H1 (cell line): ENCODE measurements around the gene SP1. TPM values are rescaled to one million over a fixed set of nuclear protein-coding genes. Genes with fewer than 3 reads are reported as not detected.
A peak's percentile ranks its signal among the peaks of the same experiment; 100 is the strongest.

Experiments
- CTCF ChIA-PET: fragments of 300-600 bp; sonication (Branson Sonifier 250); formaldehyde crosslinking; loops from one replicate; lab custom pipeline; 2021; ENCODE audit not compliant: partially characterized antibody; lab: Charles Lee
- POLR2A ChIA-PET: fragments of 300-600 bp; sonication (Branson Sonifier 250); formaldehyde crosslinking; loops from one replicate; lab custom pipeline; 2021; ENCODE audit warnings: inconsistent platforms; ENCODE audit not compliant: partially characterized antibody; lab: Charles Lee
- DNase-seq, 2 experiments: peaks; one replicate each; pipeline versions ENCODE4 v3.0.0 to v3.0.0-alpha.2; 2010 to 2022; ENCODE audit warnings: low spot score in 2 of 2, low read depth in 1 of 2, mixed read lengths in 1 of 2
- FAIRE-seq: peaks from 2 replicates; lab custom pipeline; 2011; peaks lifted over from hg19 to GRCh38; lab: Jason Lieb, UNC
- H2AFZ ChIP-seq: 2 replicates; pipeline ENCODE4 v1.8.1; 2012; ENCODE audit warnings: low read length, inconsistent platforms
- H2AK5ac ChIP-seq: 2 replicates; pipeline ENCODE4 v1.6.1; 2013; ENCODE audit warnings: low read depth, low read length
- H2BK120ac ChIP-seq: replicated peaks from 2 replicates; pipeline ENCODE3; 2013; ENCODE audit warnings: low read depth, low read length, inconsistent platforms
- H2BK12ac ChIP-seq: 2 replicates; pipeline ENCODE4 v1.6.1; 2013; ENCODE audit warnings: low read depth, low read length
- H2BK15ac ChIP-seq: 2 replicates; pipeline ENCODE4 v1.6.1; 2013; ENCODE audit warnings: low read length
- H2BK20ac ChIP-seq: 2 replicates; pipeline ENCODE4 v1.6.1; 2013; ENCODE audit warnings: low read length
- H2BK5ac ChIP-seq: 2 replicates; pipeline ENCODE4 v1.6.1; 2013; ENCODE audit warnings: low read depth, low read length
- H3K14ac ChIP-seq: 2 replicates; pipeline ENCODE4 v1.6.1; 2013; ENCODE audit warnings: inconsistent platforms; ENCODE audit not compliant: insufficient read length
- H3K18ac ChIP-seq: 2 replicates; pipeline ENCODE4 v1.6.1; 2013; ENCODE audit warnings: low read length; ENCODE audit errors: extremely low read depth
- H3K23ac ChIP-seq: 2 replicates; pipeline ENCODE4 v1.6.1; 2013; ENCODE audit warnings: inconsistent platforms; ENCODE audit not compliant: insufficient read length
- H3K23me2 ChIP-seq: 2 replicates; pipeline ENCODE4 v1.6.1; 2013; ENCODE audit warnings: low read depth, low read length
- H3K27ac ChIP-seq: 2 replicates; pipeline ENCODE4 v1.6.1; 2011; ENCODE audit warnings: low read depth, low read length, inconsistent platforms
- H3K27me3 ChIP-seq, 4 experiments: replicated peaks in 1 of 4; 1 replicate in 1 of 4; 2 replicates in 3 of 4; pipeline versions ENCODE4 v1.6.1 to v1.8.1; 2011 to 2013; ENCODE audit warnings: low read length in 3 of 4, mild to moderate bottlenecking in 3 of 4, inconsistent platforms in 2 of 4, mixed read lengths in 2 of 4, moderate library complexity in 1 of 4; ENCODE audit not compliant: control insufficient read depth in 3 of 4, insufficient read depth in 3 of 4; ENCODE audit errors: extremely low read depth in 1 of 4
- H3K36me3 ChIP-seq, 4 experiments: 2 replicates each; pipeline versions ENCODE4 v1.6.1 to v1.8.1; 2011 to 2013; ENCODE audit warnings: mild to moderate bottlenecking in 4 of 4, low read length in 3 of 4, moderate library complexity in 2 of 4, control low read depth in 1 of 4, inconsistent platforms in 1 of 4; ENCODE audit not compliant: insufficient read depth in 4 of 4, control insufficient read depth in 2 of 4
- H3K4ac ChIP-seq: replicated peaks from 2 replicates; pipeline ENCODE3; 2013; ENCODE audit warnings: low read length, low read depth, mixed read lengths, inconsistent platforms; ENCODE audit not compliant: insufficient read length
- H3K4me1 ChIP-seq, 4 experiments: replicated peaks in 1 of 4; 1 replicate in 1 of 4; 2 replicates in 3 of 4; pipeline versions ENCODE4 v1.6.1 to v1.8.1; 2011 to 2013; ENCODE audit warnings: low read length in 3 of 4, inconsistent platforms in 2 of 4, mixed read lengths in 1 of 4; ENCODE audit not compliant: insufficient read depth in 4 of 4, control insufficient read depth in 3 of 4
- H3K4me2 ChIP-seq, 2 experiments: 2 replicates each; pipeline versions ENCODE4 v1.6.1 to v1.8.1; 2011 to 2013; ENCODE audit warnings: low read depth in 2 of 2, low read length in 2 of 2, control low read depth in 1 of 2, inconsistent platforms in 1 of 2, mild to moderate bottlenecking in 1 of 2; ENCODE audit not compliant: insufficient read depth in 1 of 2
- H3K4me3 ChIP-seq, 4 experiments: fragments of 200-600, 300-600 bp in 1 of 4; sonication (generic), shearing (Covaris generic), sonication (Bioruptor Twin) in 1 of 4; 2 replicates each; pipeline versions ENCODE4 v1.5.1 to v1.8.1; 2011 to 2016; ENCODE audit warnings: low read length in 4 of 4, low read depth in 3 of 4, control low read depth in 2 of 4, inconsistent platforms in 2 of 4, mild to moderate bottlenecking in 2 of 4, mixed read lengths in 1 of 4, moderate library complexity in 1 of 4; ENCODE audit not compliant: insufficient read depth in 2 of 4; ENCODE audit errors: extremely low read depth in 1 of 4
- H3K56ac ChIP-seq: replicated peaks from 2 replicates; pipeline ENCODE3; 2013; ENCODE audit warnings: low read depth, mild to moderate bottlenecking, mixed read lengths, low read length, inconsistent platforms; ENCODE audit not compliant: insufficient read length
- H3K79me1 ChIP-seq: 2 replicates; pipeline ENCODE4 v1.6.1; 2013; ENCODE audit warnings: low read depth, low read length, control low read depth
- H3K79me2 ChIP-seq, 2 experiments: 2 replicates each; pipeline versions ENCODE4 v1.6.1 to v1.8.1; 2012 to 2013; ENCODE audit warnings: low read length in 2 of 2, mild to moderate bottlenecking in 2 of 2, inconsistent platforms in 1 of 2; ENCODE audit not compliant: insufficient read depth in 2 of 2, control insufficient read depth in 1 of 2
- H3K9ac ChIP-seq, 4 experiments: replicated peaks in 1 of 4; 1 replicate in 1 of 4; 2 replicates in 3 of 4; pipeline versions ENCODE4 v1.6.1 to v1.8.1; 2011 to 2013; ENCODE audit warnings: low read depth in 3 of 4, low read length in 3 of 4, control low read depth in 2 of 4, mild to moderate bottlenecking in 2 of 4, moderate library complexity in 2 of 4, inconsistent platforms in 1 of 4; ENCODE audit errors: extremely low read depth in 1 of 4
- H3K9me3 ChIP-seq, 2 experiments: 2 replicates each; pipeline versions ENCODE4 v1.6.1 to v1.8.1; 2012 to 2013; ENCODE audit warnings: mild to moderate bottlenecking in 2 of 2, moderate library complexity in 2 of 2, control low read depth in 1 of 2, inconsistent platforms in 1 of 2, low read depth in 1 of 2, low read length in 1 of 2, mixed read lengths in 1 of 2; ENCODE audit not compliant: insufficient read depth in 2 of 2
- H4K20me1 ChIP-seq, 2 experiments: replicated peaks in 1 of 2; 2 replicates each; pipeline versions ENCODE3 to v1.8.1; 2011 to 2013; ENCODE audit warnings: inconsistent platforms in 2 of 2, low read length in 2 of 2, mild to moderate bottlenecking in 1 of 2; ENCODE audit not compliant: insufficient read depth in 2 of 2, control insufficient read depth in 1 of 2
- H4K5ac ChIP-seq: 2 replicates; pipeline ENCODE4 v1.6.1; 2013; ENCODE audit warnings: low read length, low read depth, mixed read lengths, inconsistent platforms; ENCODE audit not compliant: insufficient read length
- H4K8ac ChIP-seq: 2 replicates; pipeline ENCODE4 v1.8.0; 2013; ENCODE audit warnings: mild to moderate bottlenecking, moderate library complexity, low read length, inconsistent platforms; ENCODE audit not compliant: insufficient read depth; ENCODE audit errors: extremely low read depth
- H4K91ac ChIP-seq: replicated peaks from 2 replicates; pipeline ENCODE3; 2013; ENCODE audit warnings: low read length, mixed read lengths, inconsistent platforms; ENCODE audit not compliant: insufficient read length
- CTBP2 ChIP-seq: IDR thresholded peaks from 2 replicates; pipeline ENCODE4 v1.7.0; 2011; ENCODE audit warnings: borderline replicate concordance, mild to moderate bottlenecking, moderate library complexity, mixed read lengths, low read length; ENCODE audit not compliant: insufficient read depth, insufficient read length
- JUND ChIP-seq: IDR thresholded peaks from 2 replicates; pipeline ENCODE4 v1.6.1; 2011; ENCODE audit warnings: mild to moderate bottlenecking, improper control_type of control experiment, low read length
- NANOG ChIP-seq: IDR thresholded peaks from 2 replicates; pipeline ENCODE4 v1.6.1; 2011; ENCODE audit warnings: low read length, low read depth, mild to moderate bottlenecking, inconsistent platforms; ENCODE audit not compliant: insufficient read depth, poor library complexity, severe bottlenecking
- RAD21 ChIP-seq, 2 experiments: IDR thresholded peaks in 1 of 2; conservative IDR thresholded peaks in 1 of 2; 2 replicates each; pipeline ENCODE4 v1.6.1; 2011; ENCODE audit warnings: low read depth in 2 of 2, low read length in 2 of 2, improper control_type of control experiment in 1 of 2, inconsistent platforms in 1 of 2, mild to moderate bottlenecking in 1 of 2, moderate library complexity in 1 of 2
- SAP30 ChIP-seq: fragments of 300-600 bp; sonication (generic); IDR thresholded peaks from 2 replicates; pipeline ENCODE4 v1.7.1; 2012; ENCODE audit warnings: low read length, moderate library complexity, mild to moderate bottlenecking, inconsistent platforms; ENCODE audit not compliant: insufficient read depth, insufficient replicate concordance
- SIRT6 ChIP-seq: IDR thresholded peaks from one replicate; pipeline ENCODE4 v1.7.1; 2012; ENCODE audit warnings: low read length, inconsistent platforms
- SP1 ChIP-seq: IDR thresholded peaks from 2 replicates; pipeline ENCODE4 v1.6.1; 2011; ENCODE audit warnings: low read depth, low read length
- SP2 ChIP-seq: IDR thresholded peaks from 2 replicates; pipeline ENCODE4 v1.6.1; 2012; ENCODE audit warnings: mild to moderate bottlenecking, low read length, inconsistent platforms
- SRF ChIP-seq: IDR thresholded peaks from 2 replicates; pipeline ENCODE4 v1.6.1; 2011; ENCODE audit warnings: mild to moderate bottlenecking, low read depth, low read length, moderate library complexity
- WGBS, 2 experiments: shearing (Covaris generic) in 1 of 2; methylation state at CpG; one replicate each; pipeline versions ENCODE4 v1.1.6 to v1.1.7; 2013 to 2015; ENCODE audit warnings: low lambda C conversion rate in 2 of 2, mixed read lengths in 2 of 2, inconsistent platforms in 1 of 2, low coverage in 1 of 2, missing lambda C conversion rate in 1 of 2; ENCODE audit not compliant: insufficient replicate concordance in 2 of 2, insufficient coverage in 1 of 2, insufficient read length in 1 of 2; ENCODE audit errors: extremely low coverage in 1 of 2, missing lambda C conversion rate in 1 of 2; 5-methylcytosine and 5-hydroxymethylcytosine counted together
- polyA plus RNA-seq, 7 experiments: library from polyadenylated mRNA; depleted of rRNA in 3 of 7; stranded (reverse) in 5 of 7; unstranded in 2 of 7; fragments of >200 nt in 5 of 7; fragments of 200-250 nt in 2 of 7; gene quantifications; 1 replicate in 5 of 7; 2 replicates in 1 of 7; 4 replicates in 1 of 7; pipeline versions ENCODE4 v1.2.1 to v1.2.3, GENCODE V29; 2011 to 2013; ENCODE audit warnings: missing spikeins in 2 of 7, mixed read lengths in 2 of 7
- total RNA-seq: library from RNA; stranded (reverse); fragmentation: NEBNext Ultra II Directional; extraction: Animal tissue kit (Norgen Biotek cat#: 25700); gene quantifications from 2 replicates; pipeline ENCODE4 v1.2.1, GENCODE V29; 2021
- TF ChIP-seq, protein P1 (sequence below): IDR thresholded peaks from 2 replicates; pipeline ENCODE4 v1.6.1; 2012; ENCODE audit warnings: low read length, inconsistent platforms
- TF ChIP-seq, protein P2 (sequence below): IDR thresholded peaks from 2 replicates; pipeline ENCODE4 v1.6.1; 2011; ENCODE audit warnings: low read depth, mild to moderate bottlenecking, low read length; ENCODE audit not compliant: insufficient read depth

The SP1 gene
- total and polyA plus RNA-seq, 2 of the 8 experiments (the other 6 are each of a cell fraction or from before 2014, with no cell fraction given) = 50.7 to 75.2 TPM

DNA sequence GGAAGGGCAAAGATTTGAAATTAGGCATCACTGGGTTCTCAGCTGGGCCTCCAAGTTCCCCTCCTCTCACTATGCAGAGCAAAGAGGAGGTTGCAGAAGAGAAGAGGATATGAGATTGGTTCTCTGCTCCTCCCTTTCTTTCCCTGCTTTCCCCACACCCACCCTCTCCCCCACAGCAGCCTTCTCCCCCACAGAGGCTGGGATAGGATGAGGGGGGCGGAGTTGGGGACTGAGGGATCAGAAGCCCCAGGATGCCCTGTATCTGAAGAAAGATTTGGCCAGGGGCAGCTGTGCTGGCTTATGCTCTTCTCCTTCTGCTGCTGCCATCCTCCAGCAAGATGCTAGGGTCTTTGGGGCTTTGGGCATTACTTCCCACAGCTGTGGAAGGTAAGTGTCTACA is 43.6 kb downstream of the SP1 start, which contains the start of gene AMHR2:
Gene AMHR2, plus strand, starts transcription at position 259 of the 400 bp plus-strand sequence. Its CDS starts 80 bp downstream, at position 339.
- H3K18ac ChIP-seq = no peak within 1 kb of the TSS
- no peak within 1 kb of the TSS for H4K91ac ChIP-seq
- no peak within 1 kb of the TSS for H3K27ac ChIP-seq
- FAIRE-seq = no peak
- H2BK120ac ChIP-seq = no peak within 1 kb of the TSS
- H3K9ac ChIP-seq = no peak within 1 kb of the TSS
- WGBS, 2 experiments = 89% methylated on average over 1 of the region's 1 CpG; no CpG with 5 or more reads in 1 of the 2 experiments
- no peaks in the 10 kb centered on the region for H3K9me3 ChIP-seq
- no peak within 1 kb of the TSS for H2BK20ac ChIP-seq
- no peak within 1 kb of the TSS for H2BK15ac ChIP-seq
- H3K4me1 ChIP-seq = peaks cover 0 to 5% (median 1%) of the 10 kb centered on the region in 4 experiments; a peak in 3 of 7 replicates
- ChIA-PET CTCF (interaction anchor here (0.9 to 5.3 kb wide), 9 partner anchors 10 to 89 kb away, joined by 3 to 37 read pairs (median 4); no protein-coding TSS in a partner anchor), POLR2A (interaction anchor here (0.6 to 1.4 kb wide), 8 partner anchors 11 to 78 kb away, joined by 3 to 6 read pairs (median 3); partner anchors contain the start of genes PRR13 and TARBP2)
- no peak for DNase-seq
- H4K20me1 ChIP-seq = no peaks in the 10 kb centered on the region
- H3K23ac ChIP-seq = no peak within 1 kb of the TSS
- H3K36me3 ChIP-seq = no peaks in the 10 kb centered on the region
- H2AFZ ChIP-seq = no peak within 1 kb of the TSS
- no peak within 1 kb of the TSS for H2BK5ac ChIP-seq
- no peaks in the 10 kb centered on the region for H3K79me1 ChIP-seq
- no peak within 1 kb of the TSS for H2AK5ac ChIP-seq
- peak within 1 kb of the TSS; percentile 53; the same call in 1 of the 2 replicates for H4K8ac ChIP-seq
- no peak within 1 kb of the TSS for H3K56ac ChIP-seq
- no peak within 1 kb of the TSS for H4K5ac ChIP-seq
- no peak within 1 kb of the TSS for H3K4me2 ChIP-seq
- H3K27me3 ChIP-seq = no peaks in the 10 kb centered on the region
- no peaks in the 10 kb centered on the region for H3K23me2 ChIP-seq
- H2BK12ac ChIP-seq = no peak within 1 kb of the TSS
- H3K79me2 ChIP-seq = no peaks in the 10 kb centered on the region
- H3K14ac ChIP-seq = no peak within 1 kb of the TSS
- H3K4ac ChIP-seq = no peak within 1 kb of the TSS
- H3K4me3 ChIP-seq = no peak within 1 kb of the TSS
- TF ChIP-seq SRF (no peak), CTBP2 (no peak), NANOG (no peak), JUND (no peak), RAD21 (IDR thresholded peaks at IDR 0.05 in 1 of 2, conservative IDR thresholded peaks at IDR 0.05 in 1 of 2; ENCODE audit: low read depth in 2 of 2, low read length in 2 of 2) (no peak), SP2 (no peak), SIRT6 (no peak), SAP30 (no peak), SP1 (no peak)
- TF ChIP-seq, protein P1, sequence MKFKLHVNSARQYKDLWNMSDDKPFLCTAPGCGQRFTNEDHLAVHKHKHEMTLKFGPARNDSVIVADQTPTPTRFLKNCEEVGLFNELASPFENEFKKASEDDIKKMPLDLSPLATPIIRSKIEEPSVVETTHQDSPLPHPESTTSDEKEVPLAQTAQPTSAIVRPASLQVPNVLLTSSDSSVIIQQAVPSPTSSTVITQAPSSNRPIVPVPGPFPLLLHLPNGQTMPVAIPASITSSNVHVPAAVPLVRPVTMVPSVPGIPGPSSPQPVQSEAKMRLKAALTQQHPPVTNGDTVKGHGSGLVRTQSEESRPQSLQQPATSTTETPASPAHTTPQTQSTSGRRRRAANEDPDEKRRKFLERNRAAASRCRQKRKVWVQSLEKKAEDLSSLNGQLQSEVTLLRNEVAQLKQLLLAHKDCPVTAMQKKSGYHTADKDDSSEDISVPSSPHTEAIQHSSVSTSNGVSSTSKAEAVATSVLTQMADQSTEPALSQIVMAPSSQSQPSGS = no peak
- TF ChIP-seq, protein P2, sequence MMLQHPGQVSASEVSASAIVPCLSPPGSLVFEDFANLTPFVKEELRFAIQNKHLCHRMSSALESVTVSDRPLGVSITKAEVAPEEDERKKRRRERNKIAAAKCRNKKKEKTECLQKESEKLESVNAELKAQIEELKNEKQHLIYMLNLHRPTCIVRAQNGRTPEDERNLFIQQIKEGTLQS = no peak
